ENCODE measurements around the gene PDGFB. TPM values are rescaled to one million over a fixed set of nuclear protein-coding genes. Genes with fewer than 3 reads are reported as not detected.
A peak's percentile ranks its signal among the peaks of the same experiment; 100 is the strongest.

Gene PDGFB
- total and polyA plus RNA-seq, 7 donors: 5.2 to 16.4 (median 10.1) TPM

GRCh38 chr22:39257901-39258475 is 13.2 kb upstream of the PDGFB start:
- H3K4me1 ChIP-seq: peaks cover 36% of the 10 kb centered on the region
- TF ChIP-seq, protein P1, sequence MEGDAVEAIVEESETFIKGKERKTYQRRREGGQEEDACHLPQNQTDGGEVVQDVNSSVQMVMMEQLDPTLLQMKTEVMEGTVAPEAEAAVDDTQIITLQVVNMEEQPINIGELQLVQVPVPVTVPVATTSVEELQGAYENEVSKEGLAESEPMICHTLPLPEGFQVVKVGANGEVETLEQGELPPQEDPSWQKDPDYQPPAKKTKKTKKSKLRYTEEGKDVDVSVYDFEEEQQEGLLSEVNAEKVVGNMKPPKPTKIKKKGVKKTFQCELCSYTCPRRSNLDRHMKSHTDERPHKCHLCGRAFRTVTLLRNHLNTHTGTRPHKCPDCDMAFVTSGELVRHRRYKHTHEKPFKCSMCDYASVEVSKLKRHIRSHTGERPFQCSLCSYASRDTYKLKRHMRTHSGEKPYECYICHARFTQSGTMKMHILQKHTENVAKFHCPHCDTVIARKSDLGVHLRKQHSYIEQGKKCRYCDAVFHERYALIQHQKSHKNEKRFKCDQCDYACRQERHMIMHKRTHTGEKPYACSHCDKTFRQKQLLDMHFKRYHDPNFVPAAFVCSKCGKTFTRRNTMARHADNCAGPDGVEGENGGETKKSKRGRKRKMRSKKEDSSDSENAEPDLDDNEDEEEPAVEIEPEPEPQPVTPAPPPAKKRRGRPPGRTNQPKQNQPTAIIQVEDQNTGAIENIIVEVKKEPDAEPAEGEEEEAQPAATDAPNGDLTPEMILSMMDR (IDR thresholded peaks at IDR 0.05): no peak
- 77 to 79% (median 78%) methylated on average over 16 of the region's 16 CpGs for WGBS, 3 donors
- ATAC-seq: no peak
- no peaks in the 10 kb centered on the region for H3K27me3 ChIP-seq (ENCODE audit: insufficient read depth in 3 of 3, low read length in 2 of 3)
- no peak for DNase-seq
- H3K27ac ChIP-seq: no peak overlapping the region
- intact Hi-C loops (cut with DNase I): no loop called here
- no peak overlapping the region for H3K4me3 ChIP-seq
- H3K9me3 ChIP-seq: no peaks in the 10 kb centered on the region
- no peaks in the 10 kb centered on the region for H3K36me3 ChIP-seq (ENCODE audit: insufficient read depth in 1 of 2, low read depth in 1 of 2)

DNA sequence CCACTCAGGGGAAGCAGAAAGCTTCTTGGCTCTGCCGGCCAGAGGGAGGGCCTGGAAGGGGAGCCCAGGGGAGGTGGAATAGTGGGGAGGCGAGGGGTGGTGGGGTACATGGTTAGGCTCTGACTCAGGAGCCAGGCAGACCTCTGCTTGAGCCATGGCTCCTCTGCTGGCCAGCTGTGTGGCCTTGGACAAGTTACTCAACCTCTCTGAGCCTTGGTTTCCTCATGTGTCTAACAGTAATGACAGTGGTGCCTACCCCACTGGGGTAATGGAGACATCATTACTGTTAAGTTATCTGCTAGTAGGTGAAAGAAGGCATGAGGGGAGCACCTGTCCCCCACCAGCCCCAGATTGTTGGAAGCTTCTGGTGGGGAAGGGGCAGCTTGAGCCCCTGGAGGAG is 12.2 kb upstream of the PDGFB start:
- peaks cover 44% of the 10 kb centered on the region for H3K4me1 ChIP-seq
- no peaks in the 10 kb centered on the region for H3K9me3 ChIP-seq
- WGBS, 3 donors: 83 to 92% (median 90%) methylated on average over 2 of the region's 2 CpGs
- H3K27me3 ChIP-seq (ENCODE audit: insufficient read depth in 3 of 3, low read length in 2 of 3): no peaks in the 10 kb centered on the region
- H3K36me3 ChIP-seq (ENCODE audit: insufficient read depth in 1 of 2, low read depth in 1 of 2): no peaks in the 10 kb centered on the region
- no peak overlapping the region for H3K4me3 ChIP-seq
- ATAC-seq (no peak), DNase-seq (no peak)
- intact Hi-C loops (cut with DNase I): no loop called here
- TF ChIP-seq, protein P1 (IDR thresholded peaks at IDR 0.05): no peak
- no peak overlapping the region for H3K27ac ChIP-seq

DNA sequence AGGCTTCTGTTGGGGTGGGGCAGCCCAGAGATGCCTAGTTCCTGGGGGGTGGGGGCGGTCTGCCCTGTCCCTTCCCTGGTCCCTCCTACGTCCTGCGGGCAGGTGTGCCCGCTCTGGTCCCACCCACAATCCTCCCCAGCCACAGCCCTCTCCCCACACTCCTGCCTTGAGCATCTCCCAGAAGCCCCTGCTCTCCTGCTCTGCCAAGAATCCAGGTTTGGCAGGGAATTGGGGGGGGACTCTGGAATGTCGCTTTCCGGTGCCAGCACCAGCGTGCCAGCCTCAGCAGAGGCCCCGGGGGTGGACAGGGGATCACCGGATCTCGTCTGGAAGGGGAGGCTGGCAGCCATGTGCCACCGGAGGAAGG is 11.4 kb upstream of the PDGFB start:
- no peak overlapping the region for H3K4me3 ChIP-seq
- peak overlapping the region; percentile 99 for H3K27ac ChIP-seq
- no peaks in the 10 kb centered on the region for H3K27me3 ChIP-seq (ENCODE audit: insufficient read depth in 3 of 3, low read length in 2 of 3)
- TF ChIP-seq, protein P1 (IDR thresholded peaks at IDR 0.05): no peak
- peak in 1 of 2 donors; percentile 51 for DNase-seq
- no peaks in the 10 kb centered on the region for H3K36me3 ChIP-seq (ENCODE audit: insufficient read depth in 1 of 2, low read depth in 1 of 2)
- ATAC-seq: no peak
- no peaks in the 10 kb centered on the region for H3K9me3 ChIP-seq
- peaks cover 46% of the 10 kb centered on the region for H3K4me1 ChIP-seq
- 60 to 76% (median 61%) methylated on average over 11 of the region's 11 CpGs for WGBS, 3 donors
- intact Hi-C loops (cut with DNase I): no loop called here

DNA sequence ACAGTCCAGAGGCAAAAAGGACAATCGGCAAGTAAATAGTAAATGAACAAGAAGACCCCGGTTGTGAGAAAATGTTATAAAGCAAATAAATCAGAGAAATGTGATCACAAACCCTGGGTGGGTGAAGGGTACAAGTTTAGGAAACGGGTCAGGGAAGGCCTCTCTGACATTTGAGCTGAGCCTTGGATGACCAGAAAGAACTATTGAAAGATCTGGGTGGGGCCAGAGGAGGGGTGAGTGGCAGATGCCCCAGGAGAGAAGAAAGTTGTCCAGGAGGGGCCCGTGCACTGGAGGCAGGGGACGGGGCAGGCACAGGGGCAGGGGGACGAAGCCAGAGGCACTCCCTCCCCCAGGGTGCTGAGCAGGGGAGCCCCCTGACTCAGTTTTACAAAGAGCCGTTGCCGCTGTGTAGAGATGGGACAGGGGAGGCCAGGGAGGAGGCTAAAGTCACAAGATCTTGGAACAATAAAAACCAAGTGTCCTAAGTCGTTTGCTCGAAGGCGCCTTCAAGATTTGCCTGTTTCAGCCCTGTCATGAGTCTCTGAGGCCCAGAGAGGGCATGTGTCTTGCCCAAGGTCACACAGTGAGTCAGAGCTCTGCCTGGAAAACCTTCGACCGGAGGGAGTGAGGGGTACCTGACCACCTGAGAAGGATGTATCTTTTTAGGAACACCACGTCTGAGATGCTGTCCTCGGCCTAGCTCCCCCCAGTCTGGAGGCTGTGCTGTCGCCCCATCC is 10.8 kb upstream of the PDGFB start:
- DNase-seq (peak in 1 of 2 donors; percentile 65), ATAC-seq (peak; percentile 50 to 70 (median 60))
- peak overlapping the region; percentile 33 for H3K4me3 ChIP-seq
- no peaks in the 10 kb centered on the region for H3K9me3 ChIP-seq
- H3K36me3 ChIP-seq (ENCODE audit: insufficient read depth in 1 of 2, low read depth in 1 of 2): no peaks in the 10 kb centered on the region
- TF ChIP-seq, protein P1 (IDR thresholded peaks at IDR 0.05): no peak
- H3K27ac ChIP-seq: peak overlapping the region; percentile 99
- 51 to 71% (median 54%) methylated on average over 16 of the region's 16 CpGs for WGBS, 3 donors
- no peaks in the 10 kb centered on the region for H3K27me3 ChIP-seq (ENCODE audit: insufficient read depth in 3 of 3, low read length in 2 of 3)
- peaks cover 46% of the 10 kb centered on the region for H3K4me1 ChIP-seq
- intact Hi-C loops (cut with DNase I): loop anchor here in 1 of 2 donors (2.0 kb wide), 1 partner anchor 21 kb away; no protein-coding TSS in a partner anchor

Measured in psoas muscle (tissue), 8 donors.